Activated CD4-positive, alpha-beta T cell treated with anti-CD3 and anti-CD28 coated beads for 4 hours (primary cell): Measurements from ENCODE around the gene STAMBPL1.
"Not testable (repeated sequence)": the region's sequence is repeated elsewhere in the genome, so short reads cannot be mapped to it uniquely, and the experiment has no call there.

Experiments used
- DNase-seq, 2 donors: peaks; one replicate each; pipeline ENCODE4 v3.0.0-alpha.2; 2020

The STAMBPL1 gene

DNA sequence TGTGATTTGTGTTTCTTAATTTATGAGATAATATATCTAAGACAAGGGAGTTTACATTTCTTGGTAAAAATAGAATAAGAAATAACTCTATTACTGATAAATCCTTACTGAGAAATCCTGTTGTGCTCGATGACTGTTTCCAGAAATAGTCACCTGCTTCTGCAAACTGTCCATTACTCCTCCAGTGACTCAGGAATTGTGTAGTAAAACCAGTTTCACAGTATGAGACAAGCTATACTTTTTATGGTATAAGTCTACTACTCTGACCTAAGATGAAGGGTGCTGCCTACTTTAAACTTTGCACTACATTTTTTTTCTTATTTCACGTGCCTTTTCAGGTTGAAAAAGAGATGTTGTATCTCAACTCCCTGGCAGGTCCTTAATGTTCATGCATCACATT lies 21.6 kb upstream of the STAMBPL1 start:
- no peak for DNase-seq

DNA sequence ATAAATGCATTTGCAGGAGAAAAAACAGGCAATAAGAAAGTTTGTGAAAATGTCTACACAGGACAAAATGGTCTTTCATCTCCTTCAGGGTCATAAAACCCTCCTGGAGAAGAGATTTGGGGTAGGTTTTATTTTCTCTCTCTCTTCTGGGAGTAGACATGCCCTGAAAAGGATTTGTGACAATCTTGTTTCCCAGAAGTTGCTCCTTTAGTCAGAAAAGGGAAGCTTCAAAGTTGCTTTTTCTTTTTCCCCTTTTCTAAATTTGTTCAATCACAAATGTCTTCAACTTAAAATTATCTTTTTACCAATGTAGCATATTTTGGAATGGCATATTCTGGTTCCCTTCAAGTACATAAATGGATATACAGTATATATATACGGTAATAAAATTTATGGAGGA lies 19.0 kb upstream of the STAMBPL1 start:
- DNase-seq = no peak

DNA sequence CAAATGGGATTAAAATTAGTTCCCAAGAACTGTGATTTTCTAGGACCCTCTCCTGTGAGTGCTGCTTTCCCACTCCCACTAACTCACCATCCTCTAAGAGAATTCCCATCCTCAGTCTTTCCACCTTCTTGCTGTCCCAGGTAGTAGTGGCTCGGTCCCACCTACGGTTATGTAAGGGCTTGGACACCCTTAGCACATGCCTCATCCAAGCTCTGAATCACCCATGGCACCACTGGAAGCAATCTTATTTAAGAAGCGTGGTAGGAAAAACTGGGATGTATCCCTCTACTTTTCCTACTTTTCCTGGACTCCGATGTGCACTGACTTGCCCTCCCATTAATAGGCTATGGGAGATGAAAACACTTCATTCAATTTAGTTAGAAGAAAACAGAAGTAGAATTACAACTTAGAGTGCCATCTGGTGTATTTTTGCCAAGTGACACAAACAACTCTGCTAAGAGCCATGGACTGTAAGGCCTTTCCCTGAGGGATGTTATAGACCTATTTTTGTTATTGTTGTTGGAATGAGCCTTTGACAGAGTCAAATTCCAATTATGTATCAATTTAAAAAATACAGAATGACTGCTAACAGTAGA lies 14.7 kb upstream of the STAMBPL1 start:
- DNase-seq = no peak

DNA sequence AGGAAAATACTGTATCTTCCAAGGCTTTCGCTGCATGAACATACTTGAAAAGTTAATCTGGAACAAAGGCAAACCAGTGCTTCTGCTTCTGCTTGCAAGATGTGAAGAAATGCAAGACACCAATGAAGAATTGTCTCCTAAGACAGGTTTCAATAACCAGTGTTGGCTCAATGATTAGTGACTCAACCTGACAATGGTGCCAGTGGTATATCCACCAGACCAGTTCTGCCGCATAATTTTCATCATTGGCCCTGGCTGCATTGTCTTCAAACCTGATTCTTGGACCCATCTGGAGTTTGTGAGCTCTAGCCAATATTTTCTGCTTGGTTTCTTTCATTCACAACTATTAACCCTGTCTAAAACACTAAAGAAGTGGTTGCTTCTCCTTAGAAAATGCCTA lies 13.6 kb upstream of the STAMBPL1 start:
- DNase-seq = no peak

DNA sequence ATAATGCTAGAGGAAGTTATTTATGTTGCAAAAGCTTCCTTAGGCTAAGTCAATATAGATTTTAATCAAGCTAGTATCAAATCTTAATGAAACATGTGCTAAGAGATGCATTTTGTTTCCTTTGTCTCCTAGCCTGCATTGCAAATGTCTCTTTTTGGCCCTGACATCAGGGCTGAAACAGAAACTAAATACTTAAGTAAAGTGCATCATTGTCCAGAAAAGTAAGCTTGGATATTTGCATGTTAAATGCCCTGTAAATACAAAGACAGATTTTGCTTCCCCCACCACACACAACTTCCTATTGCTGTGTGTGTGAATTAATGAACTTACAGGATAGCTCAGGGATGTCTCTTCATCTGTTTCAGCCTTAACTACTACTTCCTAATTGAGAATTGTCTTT lies 10.0 kb upstream of the STAMBPL1 start:
- DNase-seq = no peak

DNA sequence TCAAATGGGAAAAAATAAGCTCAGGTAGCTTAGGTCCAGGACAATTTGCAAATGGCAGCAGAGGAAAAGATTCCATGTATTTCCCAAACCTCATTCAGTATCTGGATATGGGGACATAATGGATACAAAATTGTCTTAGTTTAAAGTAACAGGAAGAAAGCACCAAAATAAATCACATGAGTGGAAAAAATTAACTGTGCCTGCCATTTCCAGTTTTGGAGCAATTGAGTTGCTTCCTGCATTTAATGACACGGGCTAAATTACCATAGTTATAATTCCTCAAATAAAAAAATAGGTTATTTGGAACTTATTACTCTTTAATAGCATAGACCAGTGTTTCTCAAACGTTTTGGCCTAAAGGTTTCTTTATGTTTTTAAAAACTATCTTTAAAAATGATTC lies 6.3 kb upstream of the STAMBPL1 start:
- no peak for DNase-seq

DNA sequence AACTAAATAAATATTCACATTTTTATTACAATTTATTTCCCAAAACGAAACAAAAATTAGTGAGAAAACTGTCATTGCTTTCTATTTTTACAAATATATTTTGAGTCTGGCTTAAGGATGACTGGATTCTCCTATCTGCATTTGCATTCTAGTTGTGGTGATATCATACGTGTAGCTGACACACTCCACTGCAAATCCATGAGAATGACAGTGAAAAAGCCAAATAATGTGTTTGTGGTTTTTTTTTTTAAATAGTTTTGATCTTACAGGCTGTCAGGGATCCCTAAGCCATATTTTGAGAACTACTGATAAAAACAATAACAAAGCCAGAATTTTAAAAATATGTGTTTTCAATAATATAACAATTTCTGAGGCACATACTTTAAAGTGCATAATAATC lies 5.8 kb upstream of the STAMBPL1 start:
- DNase-seq = no peak

DNA sequence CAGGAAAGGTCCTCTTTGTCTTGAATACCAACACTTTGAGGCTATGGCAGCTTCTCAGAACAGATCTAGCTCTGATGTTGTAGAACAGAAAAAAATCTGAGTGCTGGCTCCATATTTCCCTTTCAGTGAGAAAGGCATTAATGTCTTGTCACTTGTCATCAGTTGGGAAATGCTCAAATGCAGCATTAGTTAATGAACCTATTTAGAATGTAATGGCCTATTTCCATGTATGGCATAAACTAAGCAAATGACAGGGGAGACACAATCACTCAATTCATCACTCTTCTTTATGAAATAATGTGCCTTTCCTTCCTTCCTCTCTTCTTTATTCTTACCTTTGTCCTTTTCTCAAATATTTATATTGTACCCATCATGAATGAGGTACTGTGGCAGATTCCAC lies 5.0 kb upstream of the STAMBPL1 start:
- no peak for DNase-seq

DNA sequence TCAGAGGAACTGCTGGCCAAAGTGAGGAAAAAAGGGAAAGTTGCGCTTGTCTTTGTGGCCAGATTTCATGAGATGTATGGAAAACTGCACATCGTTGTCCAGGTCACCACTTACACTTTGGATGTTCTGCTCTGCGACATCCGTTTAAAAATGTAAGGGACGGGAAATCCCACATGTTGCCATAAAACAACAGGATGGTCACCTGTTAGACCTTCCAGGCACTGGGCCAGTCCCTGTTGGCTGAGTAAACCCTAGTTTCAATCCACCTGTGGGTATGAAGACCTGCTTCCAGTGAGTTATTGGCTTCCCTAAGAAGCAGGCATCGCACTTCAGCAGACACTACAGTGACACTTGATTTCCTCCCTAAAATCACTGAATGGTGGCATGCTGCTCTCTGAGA lies 2.7 kb upstream of the STAMBPL1 start:
- DNase-seq = no peak

DNA sequence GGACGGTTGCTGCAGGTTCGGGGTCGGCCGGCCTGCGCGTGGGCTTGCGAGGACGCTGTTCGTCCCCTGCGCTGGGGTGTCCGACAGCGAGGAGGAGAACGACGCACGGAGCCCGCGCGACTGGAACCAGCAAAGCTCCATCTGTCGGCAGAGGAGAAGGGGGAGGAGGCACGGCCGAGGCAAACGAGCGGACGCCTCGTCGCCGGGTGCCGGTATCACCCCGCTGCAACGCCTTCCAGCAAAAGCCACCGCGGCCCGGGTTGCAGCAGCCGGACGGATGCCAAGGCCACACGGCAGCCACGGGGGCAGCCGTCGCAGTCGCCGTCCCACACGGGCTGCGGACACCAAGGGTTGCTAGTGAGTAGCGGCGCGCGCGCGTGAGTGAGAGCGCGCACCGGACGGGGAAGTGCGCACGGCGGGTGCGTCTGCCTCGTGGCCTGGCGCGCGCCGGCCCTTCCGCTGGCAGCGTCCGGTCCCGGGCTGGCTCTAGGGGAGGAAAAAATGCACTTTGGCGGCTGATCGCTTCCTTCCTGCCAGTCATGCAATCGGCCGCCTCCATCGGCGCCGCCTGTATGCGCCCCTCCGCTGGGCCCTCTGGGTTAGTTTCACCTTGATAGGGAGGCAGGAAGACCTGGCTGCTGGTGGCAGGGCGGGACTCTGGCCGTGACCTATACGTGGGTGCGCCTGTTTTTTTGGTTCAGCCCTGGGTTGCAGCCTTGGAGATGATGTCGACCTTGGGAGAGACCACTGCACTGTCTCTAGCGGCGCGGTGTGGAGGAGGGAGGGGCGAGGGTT lies 434 bp downstream of the STAMBPL1 start:
- peak; percentile 56 to 63 for DNase-seq

DNA sequence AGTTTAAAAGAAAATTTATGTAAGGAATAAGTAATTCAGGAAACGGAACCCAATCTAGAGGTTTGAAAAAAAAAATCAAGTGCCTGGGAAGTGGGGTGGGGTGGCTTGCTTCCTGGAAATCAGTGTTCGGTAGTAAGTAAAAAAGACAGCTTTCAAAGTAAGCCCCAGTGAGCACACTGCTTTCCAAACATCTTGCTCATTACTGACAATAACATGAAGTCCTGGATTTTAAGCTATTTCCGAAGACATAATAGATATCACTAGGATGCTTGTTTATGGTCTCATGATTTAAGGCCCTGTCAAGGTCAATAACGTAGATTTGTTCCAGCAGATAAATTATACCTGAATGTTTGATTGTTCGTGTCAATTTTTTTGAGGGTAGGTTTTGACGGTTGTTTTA lies 1.3 kb downstream of the STAMBPL1 start:
- no peak for DNase-seq

DNA sequence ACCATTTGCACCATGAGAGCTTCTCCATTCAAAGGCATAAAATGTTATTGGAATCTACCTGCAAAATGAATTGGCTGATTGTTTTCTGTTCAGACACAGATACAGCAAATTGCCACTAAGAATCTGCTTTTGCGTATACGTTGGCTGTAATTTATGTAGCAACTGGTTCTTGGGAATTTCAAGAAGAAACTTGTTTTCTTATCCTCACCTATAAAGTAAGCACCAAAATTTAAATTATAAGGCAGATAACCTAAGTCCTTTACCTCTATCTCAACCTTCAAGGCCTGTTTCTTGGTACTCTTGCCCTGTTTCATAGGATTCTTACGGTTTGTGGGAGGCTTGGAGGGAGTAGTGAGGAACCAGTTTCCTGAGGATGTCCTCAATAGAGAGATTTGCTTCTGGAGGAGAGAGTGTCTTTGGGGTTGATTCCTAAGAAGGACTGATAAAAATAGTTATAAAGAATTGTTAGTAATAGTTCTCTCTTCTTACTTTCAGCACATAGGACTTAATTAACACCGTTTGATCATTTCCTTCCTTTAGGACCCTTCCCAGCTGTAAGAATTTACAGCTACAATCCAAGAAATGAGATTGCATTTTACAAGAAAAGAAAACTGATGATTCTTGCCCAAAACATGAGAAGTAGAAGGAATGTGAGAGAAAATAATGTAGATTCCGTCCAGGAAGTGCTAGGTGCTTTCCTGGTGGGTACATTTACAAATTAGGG lies 2.0 kb downstream of the STAMBPL1 start:
- no peak for DNase-seq

DNA sequence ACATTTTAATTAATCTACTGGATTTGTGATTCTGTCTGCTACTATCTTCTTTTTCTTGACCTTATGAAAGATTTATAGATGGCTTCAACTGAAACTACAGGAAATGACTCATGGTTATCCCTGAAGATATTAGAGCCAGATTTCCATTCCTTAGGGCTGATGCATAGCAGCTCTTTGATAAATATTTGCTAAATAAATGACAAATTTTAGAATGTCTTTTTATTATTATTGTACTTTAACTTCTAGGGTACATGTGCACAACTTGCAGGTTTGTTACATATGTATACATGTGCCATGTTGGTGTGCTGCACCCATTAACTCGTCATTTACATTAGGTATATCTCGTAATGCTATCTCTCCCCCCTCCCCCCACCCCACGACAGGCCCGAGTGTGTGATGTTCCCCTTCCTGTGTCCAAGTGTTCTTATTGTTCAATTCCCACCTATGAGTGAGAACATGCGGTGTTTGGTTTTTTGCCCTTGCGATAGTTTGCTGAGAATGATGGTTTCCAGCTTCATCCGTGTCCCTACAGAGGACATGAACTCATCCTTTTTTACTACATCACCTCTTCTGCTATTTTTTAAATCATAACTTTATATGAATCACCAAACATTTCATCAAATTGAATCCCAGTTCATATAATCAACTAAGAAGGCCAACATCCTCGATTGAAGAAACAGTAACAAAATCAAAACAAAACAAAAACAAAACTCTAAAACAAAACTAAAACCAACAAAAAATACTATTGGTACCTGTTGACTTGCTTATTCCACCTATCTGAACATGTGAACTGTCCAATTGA lies 2.8 kb downstream of the STAMBPL1 start:
- DNase-seq = not testable (repeated sequence)

DNA sequence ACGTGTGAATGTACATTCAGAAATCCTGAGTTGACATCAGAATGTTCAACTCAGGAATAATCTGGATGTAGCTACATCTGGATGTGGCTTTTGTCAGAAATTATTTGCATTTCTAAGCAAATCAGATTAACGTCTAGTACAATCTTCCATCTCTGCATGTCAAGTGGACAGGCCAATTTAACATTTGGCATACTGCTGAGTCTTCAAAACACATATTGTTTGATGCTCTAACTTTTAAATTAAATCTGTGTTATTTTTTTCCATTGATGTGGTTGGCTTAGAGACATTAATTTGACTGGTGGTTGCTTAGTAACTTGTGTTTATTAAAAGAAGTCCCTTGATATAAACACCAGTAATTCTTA lies 3.4 kb downstream of the STAMBPL1 start:
- DNase-seq = no peak

DNA sequence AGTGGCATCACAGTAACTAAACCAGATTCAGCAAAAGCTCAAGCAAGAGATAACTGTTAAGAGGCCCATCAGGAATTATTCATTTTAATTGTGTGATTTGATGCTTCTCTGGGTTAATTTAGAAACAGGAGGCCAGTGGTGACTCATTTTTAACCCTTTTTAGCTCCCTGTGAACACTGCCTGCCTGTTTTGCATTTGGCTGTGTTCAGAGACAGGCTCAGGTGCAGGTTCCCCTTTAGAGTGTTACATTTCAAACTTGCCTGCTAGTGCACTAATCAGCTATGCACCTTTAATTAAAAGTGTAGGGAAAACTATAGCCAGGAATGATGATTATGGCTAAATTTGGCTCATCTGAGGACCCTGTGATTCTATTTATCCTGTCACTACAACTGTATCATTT lies 6.5 kb downstream of the STAMBPL1 start:
- DNase-seq = no peak

DNA sequence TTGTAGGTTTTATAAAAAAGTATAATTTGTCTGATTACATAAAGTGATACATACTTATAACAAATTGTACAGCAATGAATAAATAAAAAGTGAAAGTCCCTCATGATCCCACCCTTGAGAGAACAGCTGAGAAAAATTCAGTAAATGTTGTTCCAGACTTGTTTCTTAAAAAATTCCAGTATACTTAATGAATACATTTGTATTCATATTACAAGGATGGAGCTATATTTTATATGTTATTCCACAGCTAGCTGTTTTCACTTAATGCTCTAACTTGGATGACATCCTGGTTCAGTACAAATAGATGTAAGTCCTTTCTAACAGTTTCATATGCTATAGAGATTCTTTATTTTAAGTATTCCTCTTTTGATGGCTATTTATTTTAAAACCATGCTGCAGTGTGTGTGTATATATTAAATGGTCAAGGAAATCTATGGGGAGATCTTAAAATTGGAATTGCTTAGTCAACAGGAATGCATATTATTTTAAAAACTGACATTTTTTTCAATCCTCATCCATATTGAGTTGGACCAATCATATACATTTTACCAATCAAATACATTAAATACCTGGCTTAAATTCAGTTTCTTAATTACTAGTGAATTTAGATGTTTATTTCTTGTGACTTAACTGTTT lies 8.9 kb downstream of the STAMBPL1 start:
- no peak for DNase-seq

DNA sequence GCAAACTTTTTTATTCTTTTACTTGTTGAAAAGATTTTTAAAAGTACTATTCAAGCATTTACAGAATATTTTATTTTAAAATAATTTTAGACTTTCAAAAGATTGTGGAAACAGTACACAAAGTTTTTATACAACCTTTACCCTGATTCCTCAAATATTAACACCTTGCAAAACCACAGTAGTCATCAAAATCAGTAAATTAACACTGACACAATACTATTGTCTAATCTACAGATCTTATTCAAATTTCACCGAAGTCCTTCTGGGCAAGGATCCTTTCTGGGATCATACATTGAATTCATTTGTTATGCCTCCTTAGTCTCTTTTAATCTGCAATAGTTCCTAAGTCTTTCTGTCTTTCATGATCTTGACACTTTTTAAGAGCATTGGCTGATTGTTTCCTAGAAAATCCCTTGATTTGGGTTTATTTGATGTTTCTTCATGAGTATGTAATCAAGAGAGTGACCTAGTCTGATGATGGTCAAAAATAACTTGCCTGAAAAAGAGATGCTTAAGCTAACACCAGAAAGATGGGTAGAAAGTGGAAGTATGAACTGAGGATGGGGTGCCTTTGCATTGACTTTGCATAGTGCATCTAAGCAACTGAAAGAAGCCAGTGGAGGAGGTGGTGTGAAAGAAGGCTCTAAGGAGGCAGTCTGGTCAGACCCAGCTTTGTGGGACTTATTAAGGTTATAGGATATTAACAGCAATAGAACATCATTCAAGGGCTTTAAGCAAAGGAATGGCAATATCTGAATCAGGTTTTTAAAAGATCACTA lies 9.7 kb downstream of the STAMBPL1 start:
- DNase-seq = no peak

DNA sequence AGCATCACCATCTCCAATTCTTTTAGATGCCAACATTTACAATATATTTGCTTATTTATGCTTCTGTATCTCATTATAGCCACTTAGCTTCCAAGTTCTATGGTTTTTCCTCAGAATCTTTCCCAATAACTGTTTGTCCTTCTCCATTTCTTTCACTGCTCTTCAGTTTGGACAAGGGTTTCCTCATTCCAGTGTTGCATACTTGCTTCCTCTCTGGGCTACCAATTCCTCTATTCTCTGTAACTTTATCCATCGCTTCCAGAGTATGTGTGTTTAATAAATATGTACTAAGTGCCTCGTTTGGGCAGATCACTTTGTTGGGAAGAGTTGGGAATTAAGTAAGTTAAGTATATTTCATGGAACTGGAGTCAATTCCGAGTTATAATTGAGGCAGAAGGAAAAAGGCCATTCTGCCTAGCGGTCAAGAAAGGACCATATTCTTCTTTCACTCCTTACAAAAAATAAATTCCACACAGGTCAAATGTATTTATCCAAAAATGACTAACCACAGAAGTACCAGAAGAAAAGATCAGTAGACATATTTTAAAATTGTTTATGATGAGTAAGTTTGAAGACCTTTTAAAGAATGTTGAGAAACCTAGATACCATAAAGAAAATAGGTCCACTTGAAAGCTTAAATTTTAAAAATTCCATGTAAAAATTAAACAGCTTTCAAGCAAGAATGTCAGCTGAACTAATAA lies 10.8 kb downstream of the STAMBPL1 start:
- no peak for DNase-seq

DNA sequence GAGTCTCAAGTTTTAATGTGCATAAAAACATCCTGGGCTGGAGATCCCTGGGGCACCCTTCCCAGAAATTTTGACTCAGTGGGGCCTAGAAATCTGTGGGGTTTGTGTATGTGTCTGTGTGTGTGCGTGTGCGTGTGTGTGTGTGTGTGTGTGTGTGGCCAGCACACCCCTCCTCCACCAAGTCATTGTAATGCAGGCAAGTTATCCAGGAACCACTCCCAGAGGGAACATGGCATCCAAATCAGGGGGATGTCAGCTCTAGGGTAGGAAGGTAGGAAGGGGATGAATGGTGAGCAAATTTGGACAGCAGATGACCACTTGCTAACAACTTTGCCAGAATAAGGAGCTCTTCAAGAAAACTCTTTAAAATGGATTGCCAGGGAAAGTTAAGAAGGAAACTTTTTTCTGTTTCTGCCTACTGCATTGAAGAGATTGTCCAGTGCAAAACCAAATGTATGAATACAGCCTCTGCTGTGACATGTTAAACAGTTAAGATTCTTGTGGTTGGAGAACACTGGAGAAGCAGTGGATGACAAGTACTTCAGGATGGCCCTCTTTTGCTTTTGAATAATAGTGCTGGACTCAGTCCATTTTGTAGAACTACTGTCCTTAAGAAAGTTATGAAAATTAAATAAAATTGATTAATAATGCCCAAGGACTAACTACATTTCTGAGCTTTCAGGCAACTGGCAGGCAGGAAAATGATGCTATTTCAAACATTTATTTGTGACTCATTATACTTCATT lies 12.3 kb downstream of the STAMBPL1 start:
- DNase-seq = no peak

DNA sequence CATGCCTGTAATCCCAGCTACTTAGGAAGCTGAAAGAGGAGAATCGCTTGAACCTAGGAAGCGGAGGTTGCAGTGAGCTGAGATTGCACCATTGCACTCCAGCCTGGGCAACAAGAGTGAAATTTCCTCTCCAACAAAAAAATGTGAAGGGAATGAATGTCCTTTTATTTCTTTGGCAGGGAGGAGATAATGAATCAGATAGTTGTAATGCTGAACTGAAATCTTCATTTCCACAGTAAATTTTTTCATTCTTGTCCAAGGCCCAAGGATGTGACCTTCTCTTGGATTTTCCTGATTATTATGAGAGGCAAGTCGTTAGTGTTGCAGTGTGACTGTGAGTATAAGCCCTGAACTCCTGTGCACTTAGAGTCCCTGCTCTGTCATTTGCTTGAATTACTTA lies 13.6 kb downstream of the STAMBPL1 start:
- DNase-seq = no peak

DNA sequence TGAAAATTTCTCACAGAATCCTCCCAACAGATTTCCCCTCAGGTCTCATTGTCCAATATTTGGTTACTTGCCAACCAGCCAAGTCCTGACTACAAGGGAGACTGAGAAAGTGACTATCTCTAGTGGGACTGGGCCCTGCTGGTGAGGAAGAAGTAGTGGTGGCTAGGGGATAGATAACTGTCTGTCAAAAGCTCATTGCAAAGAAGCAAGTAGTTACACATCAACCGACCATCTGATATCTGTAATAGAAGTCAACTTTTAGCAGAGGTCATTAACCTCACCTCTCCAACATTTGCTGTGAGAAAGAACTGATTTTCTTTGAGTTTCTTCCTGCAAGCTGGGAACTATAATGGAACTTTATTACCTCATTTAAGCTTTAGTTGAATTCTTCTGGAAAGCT lies 15.2 kb downstream of the STAMBPL1 start:
- DNase-seq = no peak
